SU-DHL-6 (cell line): ENCODE results near the gene ALOX12.

Source experiments
- H2AFZ ChIP-seq: fragments of 200-600 bp; sonication (generic); 2 replicates; pipeline ENCODE4 v1.6.1; 2014; ENCODE audit warnings: low read depth, mild to moderate bottlenecking, moderate library complexity, mixed read lengths, antibody characterized with exemption, low read length; ENCODE audit not compliant: severe bottlenecking
- H3F3A ChIP-seq: fragments of 200-600 bp; shearing (Covaris generic); 2 replicates; pipeline ENCODE4 v1.6.0; 2016; ENCODE audit warnings: antibody characterized with exemption, mild to moderate bottlenecking; ENCODE audit not compliant: insufficient read depth
- H3K27ac ChIP-seq: fragments of 200-600 bp; sonication (generic); 2 replicates; pipeline ENCODE4 v1.5.1; 2016; ENCODE audit warnings: low read depth, mild to moderate bottlenecking, low read length, moderate library complexity, mixed read lengths
- H3K27me3 ChIP-seq: fragments of 200-600 bp; sonication (generic), shearing (Covaris generic); 2 replicates; pipeline ENCODE4 v1.6.0; 2014; ENCODE audit warnings: mild to moderate bottlenecking, low read length
- H3K36me3 ChIP-seq: fragments of 200-600 bp; sonication (generic); 2 replicates; pipeline ENCODE4 v1.6.1; 2014; ENCODE audit warnings: mild to moderate bottlenecking, low read length, mixed read lengths
- H3K4me2 ChIP-seq: fragments of 300-600, 200-600 bp; shearing (Covaris generic), sonication (generic); 2 replicates; pipeline ENCODE4 v1.6.0; 2014; ENCODE audit warnings: low read length, low read depth, mild to moderate bottlenecking; ENCODE audit not compliant: poor library complexity, severe bottlenecking
- H3K4me3 ChIP-seq: fragments of 200-600 bp; sonication (generic); 2 replicates; pipeline ENCODE4 v1.5.1; 2014; ENCODE audit warnings: antibody characterized with exemption, low read length, mild to moderate bottlenecking, mixed read lengths; ENCODE audit not compliant: insufficient read depth, poor library complexity, severe bottlenecking
- H3K79me2 ChIP-seq: fragments of 200-600 bp; sonication (generic); 2 replicates; pipeline ENCODE4 v1.6.1; 2014; ENCODE audit warnings: mild to moderate bottlenecking, low read length, moderate library complexity; ENCODE audit not compliant: insufficient read depth
- H3K9ac ChIP-seq: fragments of 200-600 bp; sonication (generic); 2 replicates; pipeline ENCODE4 v1.7.0; 2014; ENCODE audit warnings: mild to moderate bottlenecking, low read length
- H3K9me2 ChIP-seq: fragments of 200-600 bp; sonication (generic); replicated peaks from 2 replicates; pipeline ENCODE4 v1.6.1; 2014; ENCODE audit warnings: low read length; ENCODE audit not compliant: insufficient read depth
- H3K9me3 ChIP-seq: fragments of 200-600 bp; sonication (generic); 2 replicates; pipeline ENCODE4 v1.6.1; 2014; ENCODE audit warnings: low read length, mixed read lengths; ENCODE audit not compliant: insufficient read depth
- H4K20me1 ChIP-seq: fragments of 200-600 bp; sonication (generic); 2 replicates; pipeline ENCODE4 v1.6.1; 2014; ENCODE audit warnings: low read depth, mild to moderate bottlenecking, antibody characterized with exemption, low read length, moderate library complexity, mixed read lengths
- EZH2phosphoT487 ChIP-seq: fragments of 200-600 bp; sonication (generic), shearing (Covaris generic); conservative IDR thresholded peaks from 2 replicates; pipeline ENCODE4 v1.6.1; 2018; ENCODE audit warnings: mild to moderate bottlenecking, antibody characterized with exemption, low read length, moderate library complexity, mixed read lengths
- TF ChIP-seq, protein P1 (sequence below): fragments of 200-600 bp; sonication (generic); IDR thresholded peaks from one replicate; pipeline ENCODE4 v1.5.1; 2017; ENCODE audit warnings: antibody characterized with exemption, mild to moderate bottlenecking, low read length, moderate library complexity; ENCODE audit not compliant: insufficient read depth, poor library complexity, severe bottlenecking

ALOX12 gene

DNA sequence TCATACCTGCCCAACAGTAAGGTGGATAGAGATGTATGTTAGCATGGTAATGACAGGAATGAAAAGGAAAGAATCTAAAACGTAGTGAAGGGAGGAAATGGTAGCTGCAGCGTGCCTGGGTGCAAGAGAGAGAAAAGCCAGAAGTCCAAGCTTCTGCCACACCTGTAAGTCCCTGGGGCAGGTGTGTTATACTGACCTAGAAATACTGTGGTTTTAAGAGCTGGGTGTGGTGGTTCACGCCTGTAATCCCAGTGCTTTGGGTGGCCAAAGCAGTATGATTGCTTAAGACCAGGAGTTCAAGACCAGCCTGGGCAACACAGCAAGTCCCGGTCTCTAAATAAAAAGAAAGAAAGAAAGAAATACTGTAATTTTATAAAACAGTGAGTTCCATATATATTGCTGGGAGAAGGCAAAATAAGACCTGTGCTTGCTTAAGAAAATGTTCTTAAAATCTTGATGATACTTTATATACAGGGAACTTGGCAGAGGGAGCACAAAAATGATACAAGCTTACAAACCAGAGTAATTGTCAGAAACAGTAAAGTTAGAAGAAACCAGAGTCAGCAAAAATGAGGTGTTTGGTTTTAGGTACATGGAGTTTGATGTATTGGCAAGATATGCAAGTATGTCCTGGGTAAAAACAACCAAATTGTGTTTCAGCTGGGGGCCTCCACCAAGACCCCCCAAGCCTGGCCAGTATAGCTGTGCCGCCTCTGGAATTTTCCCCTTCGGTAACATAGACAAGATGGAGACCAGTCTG, 6.6 kb downstream of the ALOX12 start:
- Histone ChIP-seq H3K79me2 (peaks cover 13% of the 10 kb centered on the region), H3K4me3 (no peak overlapping the region), H3K9me3 (no peaks in the 10 kb centered on the region), H3K9ac (no peak overlapping the region), H3F3A (peaks cover 3% of the 10 kb centered on the region; the same call in 1 of the 2 replicates), H3K9me2 (no peaks in the 10 kb centered on the region), H3K27me3 (no peaks in the 10 kb centered on the region), H2AFZ (no peak overlapping the region), H4K20me1 (peaks cover 3% of the 10 kb centered on the region; the same call in 1 of the 2 replicates), H3K4me2 (no peak overlapping the region), H3K36me3 (no peaks in the 10 kb centered on the region; the same call in 1 of the 2 replicates), H3K27ac (no peak overlapping the region)
- no peak for TF ChIP-seq EZH2phosphoT487
- TF ChIP-seq, protein P1, sequence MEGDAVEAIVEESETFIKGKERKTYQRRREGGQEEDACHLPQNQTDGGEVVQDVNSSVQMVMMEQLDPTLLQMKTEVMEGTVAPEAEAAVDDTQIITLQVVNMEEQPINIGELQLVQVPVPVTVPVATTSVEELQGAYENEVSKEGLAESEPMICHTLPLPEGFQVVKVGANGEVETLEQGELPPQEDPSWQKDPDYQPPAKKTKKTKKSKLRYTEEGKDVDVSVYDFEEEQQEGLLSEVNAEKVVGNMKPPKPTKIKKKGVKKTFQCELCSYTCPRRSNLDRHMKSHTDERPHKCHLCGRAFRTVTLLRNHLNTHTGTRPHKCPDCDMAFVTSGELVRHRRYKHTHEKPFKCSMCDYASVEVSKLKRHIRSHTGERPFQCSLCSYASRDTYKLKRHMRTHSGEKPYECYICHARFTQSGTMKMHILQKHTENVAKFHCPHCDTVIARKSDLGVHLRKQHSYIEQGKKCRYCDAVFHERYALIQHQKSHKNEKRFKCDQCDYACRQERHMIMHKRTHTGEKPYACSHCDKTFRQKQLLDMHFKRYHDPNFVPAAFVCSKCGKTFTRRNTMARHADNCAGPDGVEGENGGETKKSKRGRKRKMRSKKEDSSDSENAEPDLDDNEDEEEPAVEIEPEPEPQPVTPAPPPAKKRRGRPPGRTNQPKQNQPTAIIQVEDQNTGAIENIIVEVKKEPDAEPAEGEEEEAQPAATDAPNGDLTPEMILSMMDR, result no peak

DNA sequence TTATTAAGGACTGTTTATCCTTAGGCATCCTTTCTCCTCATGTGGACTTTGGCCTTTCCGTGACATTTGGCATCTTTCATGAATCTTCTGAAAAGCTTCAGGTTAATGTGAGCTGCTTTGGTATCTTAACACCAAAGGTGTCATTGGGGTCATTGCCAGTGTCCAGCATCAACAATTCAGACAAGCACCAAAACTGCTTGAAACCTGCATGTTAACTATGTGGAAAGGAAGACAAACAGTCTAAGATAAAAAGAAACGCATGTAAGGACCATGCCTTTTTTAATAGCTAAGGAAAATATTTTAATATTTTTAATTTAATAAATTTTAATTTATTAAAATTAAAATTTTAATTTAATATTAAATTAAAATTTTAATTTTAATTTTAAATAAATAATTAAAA, 7.9 kb downstream of the ALOX12 start:
- TF ChIP-seq, protein P1, result no peak
- no peak for TF ChIP-seq EZH2phosphoT487
- H3K9ac ChIP-seq, result no peak overlapping the region
- H4K20me1 ChIP-seq, result peaks cover 3% of the 10 kb centered on the region; the same call in 1 of the 2 replicates
- peaks cover 23% of the 10 kb centered on the region for H3K79me2 ChIP-seq
- H3K9me3 ChIP-seq, result no peaks in the 10 kb centered on the region
- no peak overlapping the region for H3K4me2 ChIP-seq
- H3K4me3 ChIP-seq, result no peak overlapping the region
- no peak overlapping the region for H2AFZ ChIP-seq
- peaks cover 3% of the 10 kb centered on the region; the same call in 1 of the 2 replicates for H3F3A ChIP-seq
- H3K27me3 ChIP-seq, result no peaks in the 10 kb centered on the region
- H3K9me2 ChIP-seq, result no peaks in the 10 kb centered on the region
- no peak overlapping the region for H3K27ac ChIP-seq
- H3K36me3 ChIP-seq, result no peaks in the 10 kb centered on the region; the same call in 1 of the 2 replicates

DNA sequence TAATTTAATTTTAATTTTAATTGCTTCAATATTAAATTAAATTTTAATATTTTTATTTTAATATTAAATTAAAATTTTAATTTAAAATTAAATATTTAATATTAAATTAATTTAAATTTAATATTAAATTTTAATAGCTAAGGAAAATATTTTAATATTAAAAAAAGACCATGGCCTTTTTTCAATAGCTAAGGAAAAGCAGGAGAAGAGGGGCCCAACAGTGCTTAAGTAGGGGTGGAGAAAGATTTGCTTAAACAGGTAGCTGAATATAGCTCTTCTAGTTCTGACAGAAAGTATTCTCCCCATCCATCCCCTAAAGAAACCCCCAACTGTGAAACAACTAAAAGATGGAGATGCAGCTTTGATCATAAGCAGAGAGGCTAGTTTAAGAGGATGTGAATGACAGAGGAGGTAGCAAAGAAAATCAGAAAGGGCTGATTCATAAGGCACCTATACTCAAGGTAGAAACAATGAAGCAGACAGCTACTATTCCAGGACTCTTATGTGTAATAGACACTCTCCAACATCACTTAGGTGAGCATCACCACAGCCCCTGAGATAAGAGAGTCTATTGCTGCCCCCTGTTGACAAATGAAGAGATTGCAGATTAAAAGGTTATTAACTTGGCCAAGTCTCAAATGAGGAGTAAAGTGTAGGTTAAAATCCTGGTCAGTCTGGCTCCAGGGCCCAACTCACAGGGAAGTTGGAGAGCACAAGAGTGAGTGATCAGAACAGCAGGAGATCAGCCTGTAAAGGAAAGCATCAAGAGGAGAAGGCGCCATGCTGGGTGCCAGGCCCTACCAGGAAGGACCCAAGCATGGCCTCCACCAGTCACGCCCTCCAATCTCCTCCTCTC, 8.8 kb downstream of the ALOX12 start:
- Histone ChIP-seq H3K79me2 (peaks cover 27% of the 10 kb centered on the region), H4K20me1 (peaks cover 3% of the 10 kb centered on the region; the same call in 1 of the 2 replicates), H3K9me2 (no peaks in the 10 kb centered on the region), H3F3A (peaks cover 3% of the 10 kb centered on the region; the same call in 1 of the 2 replicates), H3K9me3 (no peaks in the 10 kb centered on the region), H3K9ac (no peak overlapping the region), H3K36me3 (no peaks in the 10 kb centered on the region; the same call in 1 of the 2 replicates), H3K27me3 (no peaks in the 10 kb centered on the region), H3K27ac (no peak overlapping the region), H3K4me3 (no peak overlapping the region), H3K4me2 (no peak overlapping the region), H2AFZ (no peak overlapping the region)
- TF ChIP-seq EZH2phosphoT487, result no peak
- TF ChIP-seq, protein P1, result peak; percentile 75
